IgD-negative memory B cell (primary cell): Measurements from ENCODE around the gene ALKAL2. TPM values are rescaled to one million over a fixed set of nuclear protein-coding genes. Genes with fewer than 3 reads are reported as not detected.
A peak's percentile ranks its signal among the peaks of the same experiment; 100 is the strongest.

ENCODE experiments used
- H3K27ac Mint-ChIP-seq, 3 donors: one replicate each; pipeline ENCODE4 v1.8.0; 2020 to 2022; ENCODE audit warnings: mild to moderate bottlenecking in 3 of 3, mixed read lengths in 3 of 3, moderate library complexity in 1 of 3
- H3K27me3 Mint-ChIP-seq: one replicate; pipeline ENCODE4 v1.8.0; 2021; ENCODE audit warnings: mixed read lengths
- H3K36me3 Mint-ChIP-seq: one replicate; pipeline ENCODE4 v1.8.0; 2020; ENCODE audit warnings: mild to moderate bottlenecking, mixed read lengths
- H3K4me1 Mint-ChIP-seq, 3 donors: one replicate each; pipeline ENCODE4 v1.8.0; 2020 to 2022; ENCODE audit warnings: mixed read lengths in 3 of 3, mild to moderate bottlenecking in 1 of 3
- H3K4me3 Mint-ChIP-seq, 4 donors: one replicate each; pipeline ENCODE4 v1.8.0; 2020 to 2022; ENCODE audit warnings: mild to moderate bottlenecking in 4 of 4, mixed read lengths in 4 of 4, moderate library complexity in 3 of 4
- H3K9me3 Mint-ChIP-seq, 3 donors: one replicate each; pipeline ENCODE4 v1.8.0; 2020 to 2021; ENCODE audit warnings: mixed read lengths in 3 of 3, mild to moderate bottlenecking in 1 of 3
- polyA plus RNA-seq: library from polyadenylated mRNA; unstranded; fragments of 300-500 nt; fragmentation: Illumina TruSeq; gene quantifications from one replicate; pipeline ENCODE4 v1.2.3, GENCODE V29; 2021

The ALKAL2 gene
- polyA plus RNA-seq, 1 donor from 2014 or later, result 3.5 TPM

GRCh38 chr2:284896-285492 is 2.9 kb downstream of the ALKAL2 start:
- Mint-ChIP-seq H3K4me3 (no peak overlapping the region), H3K27me3 (peaks cover 14% of the 10 kb centered on the region), H3K9me3 (no peaks in the 10 kb centered on the region), H3K36me3 (peaks cover 5% of the 10 kb centered on the region), H3K27ac (peak overlapping the region in 1 of 3 donors; percentile 37), H3K4me1 (peaks cover under 1 to 8% (median 5%) of the 10 kb centered on the region in 3 donors)

- Mint-ChIP-seq H3K4me3 (no peak overlapping the region), H3K9me3 (no peaks in the 10 kb centered on the region)
Measured at GRCh38 chr2:283996-284794, 3.7 kb downstream of the ALKAL2 start.

GRCh38 chr2:282371-283263 is 5.3 kb downstream of the ALKAL2 start:
- H3K4me1 Mint-ChIP-seq, result peaks cover 0 to 8% (median 5%) of the 10 kb centered on the region in 3 donors
- no peak overlapping the region for H3K27ac Mint-ChIP-seq
- peaks cover 7% of the 10 kb centered on the region for H3K27me3 Mint-ChIP-seq
- H3K4me3 Mint-ChIP-seq, result peak overlapping the region in 1 of 4 donors; percentile 47
- H3K36me3 Mint-ChIP-seq, result peaks cover 8% of the 10 kb centered on the region
- H3K9me3 Mint-ChIP-seq, result no peaks in the 10 kb centered on the region

More at GRCh38 chr2:283996-284794, 3.7 kb downstream of the ALKAL2 start:
- peaks cover 8% of the 10 kb centered on the region for H3K36me3 Mint-ChIP-seq
- peaks cover 0 to 8% (median 5%) of the 10 kb centered on the region in 3 donors for H3K4me1 Mint-ChIP-seq
- H3K27me3 Mint-ChIP-seq, result peaks cover 7% of the 10 kb centered on the region
- no peak overlapping the region for H3K27ac Mint-ChIP-seq

- no peaks in the 10 kb centered on the region for H3K9me3 Mint-ChIP-seq
Measured at GRCh38 chr2:281381-281780, 6.5 kb downstream of the ALKAL2 start.

DNA sequence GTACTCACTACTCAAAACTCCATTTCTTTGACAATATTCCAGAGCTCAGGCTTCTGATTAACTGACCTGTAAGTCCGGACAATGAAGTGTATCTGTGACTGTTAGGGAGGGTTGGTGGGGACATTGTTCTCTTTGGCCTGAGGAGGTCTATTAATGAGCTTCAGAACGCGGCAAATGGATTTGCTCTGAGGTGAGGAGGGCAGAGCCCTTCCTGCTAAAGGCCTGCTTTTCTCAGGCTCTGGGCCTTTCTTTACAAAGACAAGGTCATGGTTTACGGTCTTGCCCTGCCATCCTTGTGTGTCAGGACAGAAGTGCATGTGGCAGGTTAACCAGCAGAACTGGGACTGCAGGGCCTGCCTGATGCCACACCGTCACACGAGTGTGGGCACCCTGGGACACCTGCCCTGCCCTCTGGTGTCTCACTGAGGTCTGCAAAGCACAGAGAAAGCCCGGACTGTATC is 7.2 kb downstream of the ALKAL2 start:
- H3K27ac Mint-ChIP-seq, result no peak overlapping the region
- H3K36me3 Mint-ChIP-seq, result peaks cover 8% of the 10 kb centered on the region
- H3K4me1 Mint-ChIP-seq, result peaks cover 0 to 7% (median 0%) of the 10 kb centered on the region in 3 donors
- H3K4me3 Mint-ChIP-seq, result no peak overlapping the region
- no peaks in the 10 kb centered on the region for H3K9me3 Mint-ChIP-seq
- peaks cover 1% of the 10 kb centered on the region for H3K27me3 Mint-ChIP-seq

More at GRCh38 chr2:281381-281780, 6.5 kb downstream of the ALKAL2 start:
- Mint-ChIP-seq H3K27ac (peak overlapping the region in 1 of 3 donors; percentile 83), H3K27me3 (peaks cover 1% of the 10 kb centered on the region), H3K36me3 (peaks cover 8% of the 10 kb centered on the region), H3K4me3 (no peak overlapping the region), H3K4me1 (peaks cover 0 to 8% (median 3%) of the 10 kb centered on the region in 3 donors)

DNA sequence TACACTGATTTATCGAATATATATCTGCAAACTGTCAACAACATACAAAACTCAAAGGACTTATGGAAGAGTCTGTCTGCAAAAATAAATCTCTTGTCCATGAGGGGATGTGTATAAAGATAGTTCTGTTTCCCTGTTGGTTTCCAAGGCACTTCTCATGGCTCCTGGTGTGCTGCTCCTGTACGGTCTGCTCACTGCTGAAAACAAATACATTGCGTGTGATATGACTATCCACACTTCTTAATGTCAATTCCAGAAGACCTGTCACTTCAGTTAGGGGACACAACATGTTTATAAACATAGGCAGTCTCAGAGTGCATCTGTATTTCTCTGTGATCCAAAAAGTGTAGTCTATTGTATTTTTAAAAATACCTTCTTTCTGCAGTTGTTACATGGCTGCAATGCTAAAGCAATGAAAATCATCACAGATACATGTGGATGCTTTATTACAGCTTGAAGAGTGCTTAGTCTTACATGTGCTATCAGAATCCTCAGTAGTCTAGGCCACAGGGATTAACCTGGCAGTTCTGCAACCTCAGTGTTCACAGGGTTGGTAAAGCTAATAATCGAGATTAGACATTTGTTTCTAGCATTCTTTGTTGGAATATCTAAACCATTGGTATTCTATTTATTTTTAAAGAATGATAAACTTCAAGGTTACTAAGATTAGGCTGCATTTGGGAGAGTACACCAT is 7.8 kb downstream of the ALKAL2 start:
- no peak overlapping the region for H3K27ac Mint-ChIP-seq

DNA sequence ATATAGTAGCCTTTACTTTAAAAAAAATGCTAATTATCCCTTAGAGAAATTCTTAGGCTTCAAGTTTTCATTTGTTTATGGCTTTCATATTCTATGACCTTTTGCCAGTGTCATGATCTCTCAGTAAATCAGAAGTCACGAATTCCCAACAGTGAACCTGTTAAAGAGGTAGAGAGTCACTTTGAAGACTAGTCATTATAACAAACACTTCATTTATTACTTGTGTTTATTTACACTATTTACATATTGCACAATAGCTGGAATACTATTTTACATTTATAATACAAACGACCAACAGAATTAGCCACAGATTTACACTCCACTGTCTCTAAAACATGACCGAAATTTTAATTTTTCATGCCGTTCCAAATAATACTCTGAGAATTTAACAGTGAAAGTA is 8.5 kb downstream of the ALKAL2 start:
- Mint-ChIP-seq H3K27ac (no peak overlapping the region), H3K4me1 (peaks cover 7 to 13% (median 11%) of the 10 kb centered on the region in 3 donors), H3K27me3 (no peaks in the 10 kb centered on the region), H3K36me3 (peaks cover 9% of the 10 kb centered on the region), H3K9me3 (no peaks in the 10 kb centered on the region), H3K4me3 (no peak overlapping the region)

More for the DNA sequence above, 7.8 kb downstream of the ALKAL2 start:
- Mint-ChIP-seq H3K4me1 (peaks cover 4 to 9% (median 6%) of the 10 kb centered on the region in 3 donors), H3K4me3 (no peak overlapping the region), H3K9me3 (no peaks in the 10 kb centered on the region), H3K36me3 (peaks cover 12% of the 10 kb centered on the region), H3K27me3 (peaks cover 1% of the 10 kb centered on the region)

- peaks cover 9% of the 10 kb centered on the region for H3K36me3 Mint-ChIP-seq
- peaks cover 10 to 14% (median 11%) of the 10 kb centered on the region in 3 donors for H3K4me1 Mint-ChIP-seq
- no peak overlapping the region for H3K4me3 Mint-ChIP-seq
- H3K27me3 Mint-ChIP-seq, result no peaks in the 10 kb centered on the region
- H3K27ac Mint-ChIP-seq, result no peak overlapping the region
- no peaks in the 10 kb centered on the region for H3K9me3 Mint-ChIP-seq
Measured at GRCh38 chr2:278927-279320, 9.0 kb downstream of the ALKAL2 start.

DNA sequence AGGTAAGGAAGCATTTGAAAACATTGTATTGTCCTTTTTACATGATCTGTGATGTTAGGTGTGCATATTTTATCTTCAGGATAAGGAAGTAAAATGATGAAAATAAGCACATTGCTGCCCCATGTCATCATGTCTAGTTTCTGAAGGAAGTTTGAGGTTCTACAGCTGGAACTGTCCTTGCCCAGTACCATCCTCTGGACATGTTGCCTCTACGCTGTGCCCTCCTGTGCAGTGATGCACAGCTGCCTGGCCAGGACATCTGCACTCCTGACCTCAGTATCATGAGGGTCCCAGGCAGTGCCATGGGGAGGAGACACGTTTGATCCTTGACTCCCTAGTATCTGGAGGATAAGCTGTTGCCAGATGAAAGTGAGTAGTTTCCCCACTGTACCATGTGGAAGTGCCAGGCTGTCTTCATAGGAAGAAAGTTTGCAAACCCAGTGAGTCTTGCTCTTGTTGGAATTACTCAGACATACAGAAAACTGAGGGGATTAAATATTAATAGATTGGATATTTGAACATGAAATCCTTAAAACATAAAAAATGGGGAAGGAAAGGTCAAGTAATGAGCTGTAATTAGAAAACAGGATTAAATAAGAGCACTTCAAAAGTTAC is 9.5 kb downstream of the ALKAL2 start:
- no peak overlapping the region for H3K4me3 Mint-ChIP-seq
- H3K9me3 Mint-ChIP-seq, result no peaks in the 10 kb centered on the region
- H3K27me3 Mint-ChIP-seq, result no peaks in the 10 kb centered on the region
- H3K36me3 Mint-ChIP-seq, result peaks cover 9% of the 10 kb centered on the region
- H3K4me1 Mint-ChIP-seq, result peaks cover 10 to 14% (median 11%) of the 10 kb centered on the region in 3 donors
- H3K27ac Mint-ChIP-seq, result no peak overlapping the region

DNA sequence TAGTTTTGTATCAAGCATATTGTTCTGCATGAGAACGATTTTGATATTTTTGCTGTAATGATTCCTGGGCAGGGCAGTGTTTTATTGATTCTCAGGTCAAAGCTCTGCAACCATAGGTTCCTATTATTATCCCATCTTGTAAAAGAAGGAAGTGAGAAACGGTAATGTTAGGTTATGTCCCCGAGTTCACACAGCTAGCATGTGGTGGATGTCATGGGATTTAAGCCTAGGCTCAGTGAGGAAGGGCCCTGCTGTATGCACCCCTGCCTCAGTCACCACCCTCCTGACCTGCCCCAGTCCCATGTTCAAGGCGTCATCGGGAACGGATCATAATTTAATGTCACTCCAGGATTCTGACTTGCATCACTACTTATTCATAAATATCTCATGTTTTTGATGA is 12.4 kb downstream of the ALKAL2 start:
- Mint-ChIP-seq H3K4me1 (peaks cover 13 to 20% (median 20%) of the 10 kb centered on the region in 3 donors), H3K27me3 (no peaks in the 10 kb centered on the region), H3K27ac (peak overlapping the region in 2 of 3 donors; percentile 33 to 53), H3K4me3 (peak overlapping the region in 1 of 4 donors; percentile 56), H3K9me3 (no peaks in the 10 kb centered on the region), H3K36me3 (peaks cover 9% of the 10 kb centered on the region)

DNA sequence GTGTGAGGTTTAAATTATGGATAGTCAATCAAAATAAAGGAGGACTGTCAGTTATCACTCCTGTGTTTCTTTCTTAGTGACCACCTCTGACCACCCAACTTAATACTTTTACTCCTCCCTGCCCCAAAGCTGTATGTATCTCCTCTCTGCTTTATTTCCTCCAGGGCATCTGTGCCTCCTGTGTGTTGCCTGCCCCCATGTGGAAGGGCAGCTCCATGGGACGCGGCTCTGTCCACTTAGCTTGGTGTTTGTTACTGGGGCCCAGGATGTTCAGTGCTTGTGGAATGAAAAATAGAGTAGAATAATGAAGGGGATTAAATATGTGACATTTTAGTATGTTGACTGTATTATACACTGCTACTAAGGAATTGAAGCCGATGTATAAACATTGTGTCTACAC is 13.4 kb downstream of the ALKAL2 start:
- H3K9me3 Mint-ChIP-seq, result no peaks in the 10 kb centered on the region
- H3K4me3 Mint-ChIP-seq, result peak overlapping the region in 1 of 4 donors; percentile 47
- no peaks in the 10 kb centered on the region for H3K27me3 Mint-ChIP-seq
- H3K4me1 Mint-ChIP-seq, result peaks cover 17 to 30% (median 29%) of the 10 kb centered on the region in 3 donors
- peak overlapping the region in 1 of 3 donors; percentile 43 for H3K27ac Mint-ChIP-seq
- peaks cover 6% of the 10 kb centered on the region for H3K36me3 Mint-ChIP-seq

DNA sequence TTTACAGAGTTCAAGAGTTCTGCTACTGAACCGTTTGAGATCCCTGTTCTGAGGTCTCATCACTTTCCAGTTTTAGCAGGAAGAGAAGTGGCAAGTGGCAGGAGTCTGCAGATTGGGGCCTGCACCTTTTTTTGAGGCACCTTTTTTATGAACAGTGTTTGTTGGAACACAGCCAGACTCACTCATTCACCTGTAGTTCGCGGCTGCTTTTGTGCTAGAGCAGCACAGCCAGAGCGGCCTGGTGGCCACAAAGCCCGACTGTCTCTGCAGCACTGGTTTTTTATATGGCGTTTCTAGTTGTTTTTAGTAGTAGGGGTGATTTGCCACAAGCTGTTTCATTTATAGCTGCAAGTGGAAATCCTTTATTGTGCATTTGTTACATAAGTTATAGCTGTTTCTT is 14.6 kb downstream of the ALKAL2 start:
- no peaks in the 10 kb centered on the region for H3K9me3 Mint-ChIP-seq
- H3K4me3 Mint-ChIP-seq, result no peak overlapping the region
- H3K27ac Mint-ChIP-seq, result no peak overlapping the region
- H3K27me3 Mint-ChIP-seq, result no peaks in the 10 kb centered on the region
- H3K36me3 Mint-ChIP-seq, result peaks cover 6% of the 10 kb centered on the region
- H3K4me1 Mint-ChIP-seq, result peaks cover 22 to 37% (median 33%) of the 10 kb centered on the region in 3 donors

DNA sequence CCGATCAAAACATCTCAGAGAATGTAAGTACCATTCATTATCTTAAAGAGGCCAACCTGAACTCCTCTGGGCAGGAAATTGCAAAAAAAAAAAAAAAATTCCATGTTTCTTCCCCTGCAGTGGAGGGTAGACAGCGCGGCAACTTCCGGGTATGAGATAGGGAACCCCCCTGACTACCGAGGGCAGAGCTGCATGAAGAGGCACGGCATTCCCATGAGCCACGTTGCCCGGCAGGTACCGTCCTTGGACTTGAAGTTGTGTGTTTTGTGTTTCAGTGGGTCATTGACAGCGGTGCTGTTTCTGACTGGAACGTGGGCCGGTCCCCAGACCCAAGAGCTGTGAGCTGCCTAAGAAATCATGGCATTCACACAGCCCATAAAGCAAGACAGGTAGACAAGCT is 16.0 kb downstream of the ALKAL2 start:
- H3K27ac Mint-ChIP-seq, result no peak overlapping the region

GRCh38 chr2:270861-271260 is 17.0 kb downstream of the ALKAL2 start:
- Mint-ChIP-seq H3K27me3 (no peaks in the 10 kb centered on the region), H3K4me3 (no peak overlapping the region), H3K4me1 (peaks cover 34 to 54% (median 37%) of the 10 kb centered on the region in 3 donors), H3K36me3 (peaks cover 6% of the 10 kb centered on the region), H3K27ac (no peak overlapping the region), H3K9me3 (no peaks in the 10 kb centered on the region)

More for the DNA sequence above, 16.0 kb downstream of the ALKAL2 start:
- Mint-ChIP-seq H3K4me3 (no peak overlapping the region), H3K27me3 (no peaks in the 10 kb centered on the region), H3K9me3 (no peaks in the 10 kb centered on the region), H3K4me1 (peaks cover 32 to 46% (median 34%) of the 10 kb centered on the region in 3 donors), H3K36me3 (peaks cover 6% of the 10 kb centered on the region)
